ENCODE measurements around the gene GTPBP3. TPM values are rescaled to one million over a fixed set of nuclear protein-coding genes. Genes with fewer than 3 reads are reported as not detected.

GTPBP3 gene
- total and polyA plus RNA-seq, 2 of the 8 experiments (the other 6 are each of a cell fraction or from before 2014, with no cell fraction given) = 30.4 to 56.0 TPM

GRCh38 chr19:17292301-17293074 is 44.9 kb upstream of the GTPBP3 start (continued):
- 0 out of 2 replicates have a peak, but pooled peaks have one; percentile 29 for TF ChIP-seq GABPA (IDR thresholded peaks at IDR 0.05; ENCODE audit: borderline replicate concordance, insufficient read depth, low read length)
- no peak for TF ChIP-seq TCF12 (IDR thresholded peaks at IDR 0.05; ENCODE audit: low read depth, low read length)
- TF ChIP-seq SIX5 (IDR thresholded peaks at IDR 0.05; ENCODE audit: low read depth, low read length) = no peak
- TF ChIP-seq RAD21 (IDR thresholded peaks at IDR 0.05 in 1 of 2, conservative IDR thresholded peaks at IDR 0.05 in 1 of 2; ENCODE audit: low read depth in 2 of 2, low read length in 2 of 2) = peak; percentile 72 to 74
- TF ChIP-seq CREB1 (IDR thresholded peaks at IDR 0.05) = no peak; the same call in 1 of the 2 replicates
- TF ChIP-seq POLR2AphosphoS5 (IDR thresholded peaks at IDR 0.05; ENCODE audit: low read depth, low read length) = peak; percentile 83
- TF ChIP-seq CBX5 (IDR thresholded peaks at IDR 0.05; ENCODE audit: low read depth, low read length) = no peak
- no peak for TF ChIP-seq KDM1A (IDR thresholded peaks at IDR 0.05; ENCODE audit: borderline replicate concordance, low read length)
- TF ChIP-seq CHD2 (IDR thresholded peaks at IDR 0.05; ENCODE audit: low read length) = no peak
- TF ChIP-seq ZNF274 (IDR thresholded peaks at IDR 0.05; ENCODE audit: borderline replicate concordance, extremely low read depth, low read length) = no peak
- no peak for TF ChIP-seq BRCA1 (IDR thresholded peaks at IDR 0.05; ENCODE audit: low read depth, low read length)
- TF ChIP-seq KDM5A (IDR thresholded peaks at IDR 0.05; ENCODE audit: low read length) = no peak
- no peak for TF ChIP-seq BCL11A (IDR thresholded peaks at IDR 0.05; ENCODE audit: low read depth in 2 of 2, low read length in 2 of 2)
- TF ChIP-seq POLR2A (IDR thresholded peaks at IDR 0.05; ENCODE audit: control extremely low read depth in 1 of 2, low read depth in 2 of 2, low read length in 2 of 2) = peak; percentile 65 to 93
- no peak; a peak in 1 of 4 replicates for TF ChIP-seq HDAC2 (IDR thresholded peaks at IDR 0.05; ENCODE audit: borderline replicate concordance in 1 of 2, low read depth in 2 of 2, low read length in 2 of 2)
- TF ChIP-seq SRF (IDR thresholded peaks at IDR 0.05; ENCODE audit: low read depth, low read length) = no peak
- TF ChIP-seq JUN (IDR thresholded peaks at IDR 0.05; ENCODE audit: low read depth, low read length) = no peak
- TF ChIP-seq EGR1 (IDR thresholded peaks at IDR 0.05; ENCODE audit: borderline replicate concordance, low read depth, low read length) = no peak
- TF ChIP-seq CHD1 (IDR thresholded peaks at IDR 0.05; ENCODE audit: low read depth, low read length) = no peak
- TF ChIP-seq FOSL1 (IDR thresholded peaks at IDR 0.05; ENCODE audit: insufficient read depth, low read depth, low read length) = no peak
- TF ChIP-seq CTBP2 (IDR thresholded peaks at IDR 0.05; ENCODE audit: borderline replicate concordance, insufficient read depth, insufficient read length, low read length) = no peak
- TF ChIP-seq RFX5 (IDR thresholded peaks at IDR 0.05; ENCODE audit: borderline replicate concordance, low read depth, low read length) = no peak
- TF ChIP-seq, protein P1, sequence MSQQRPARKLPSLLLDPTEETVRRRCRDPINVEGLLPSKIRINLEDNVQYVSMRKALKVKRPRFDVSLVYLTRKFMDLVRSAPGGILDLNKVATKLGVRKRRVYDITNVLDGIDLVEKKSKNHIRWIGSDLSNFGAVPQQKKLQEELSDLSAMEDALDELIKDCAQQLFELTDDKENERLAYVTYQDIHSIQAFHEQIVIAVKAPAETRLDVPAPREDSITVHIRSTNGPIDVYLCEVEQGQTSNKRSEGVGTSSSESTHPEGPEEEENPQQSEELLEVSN (IDR thresholded peaks at IDR 0.05) = peak; percentile 78
